GM18867 (cell line): ENCODE results near the gene PTBP1.
"Not testable (repeated sequence)": the region's sequence is repeated elsewhere in the genome, so short reads cannot be mapped to it uniquely, and the experiment has no call there.

ENCODE experiments used
- ATAC-seq: cut with Tn5 transposase; IDR thresholded peaks from one replicate; pipeline ENCODE4 v1.9.1; 2021; ENCODE audit warnings: mild to moderate bottlenecking, moderate library complexity; ENCODE audit not compliant: unreplicated experiment

PTBP1 gene

GRCh38 chr19:850979-851335 is 53.7 kb downstream of the PTBP1 start:
- no peak for ATAC-seq

DNA sequence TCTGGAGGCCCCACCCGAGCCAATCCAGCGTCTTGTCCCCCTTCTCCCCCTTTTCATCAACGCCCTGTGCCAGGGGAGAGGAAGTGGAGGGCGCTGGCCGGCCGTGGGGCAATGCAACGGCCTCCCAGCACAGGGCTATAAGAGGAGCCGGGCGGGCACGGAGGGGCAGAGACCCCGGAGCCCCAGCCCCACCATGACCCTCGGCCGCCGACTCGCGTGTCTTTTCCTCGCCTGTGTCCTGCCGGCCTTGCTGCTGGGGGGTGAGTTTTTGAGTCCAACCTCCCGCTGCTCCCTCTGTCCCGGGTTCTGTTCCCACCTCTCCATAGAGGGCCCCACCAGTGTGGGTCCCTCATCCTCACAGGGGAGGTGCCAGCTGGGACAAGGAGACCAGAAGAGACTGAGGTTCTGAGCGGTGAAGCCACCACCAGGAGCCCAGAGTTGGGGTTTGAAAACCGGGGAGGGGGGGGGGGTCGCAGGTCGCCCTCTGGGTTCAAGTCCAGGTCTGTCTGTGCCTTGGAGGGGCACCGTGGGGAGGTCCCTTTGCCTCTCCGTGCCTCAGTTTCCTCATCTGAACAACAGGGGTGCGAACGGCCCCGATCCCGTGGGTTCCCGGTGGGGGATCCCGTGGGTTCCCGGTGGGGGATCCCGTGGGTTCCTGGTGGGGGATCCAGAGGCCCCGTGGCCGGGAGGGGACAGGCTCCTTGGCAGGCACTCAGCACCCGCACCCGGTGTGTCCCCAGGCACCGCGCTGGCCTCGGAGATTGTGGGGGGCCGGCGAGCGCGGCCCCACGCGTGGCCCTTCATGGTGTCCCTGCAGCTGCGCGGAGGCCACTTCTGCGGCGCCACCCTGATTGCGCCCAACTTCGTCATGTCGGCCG is 55.1 kb downstream of the PTBP1 start, which contains the start of gene ELANE:
ELANE (plus strand) TSS at position 168 of the 878 bp plus-strand sequence; CDS start at position 194, 26 bp downstream.
- no peak for ATAC-seq

DNA sequence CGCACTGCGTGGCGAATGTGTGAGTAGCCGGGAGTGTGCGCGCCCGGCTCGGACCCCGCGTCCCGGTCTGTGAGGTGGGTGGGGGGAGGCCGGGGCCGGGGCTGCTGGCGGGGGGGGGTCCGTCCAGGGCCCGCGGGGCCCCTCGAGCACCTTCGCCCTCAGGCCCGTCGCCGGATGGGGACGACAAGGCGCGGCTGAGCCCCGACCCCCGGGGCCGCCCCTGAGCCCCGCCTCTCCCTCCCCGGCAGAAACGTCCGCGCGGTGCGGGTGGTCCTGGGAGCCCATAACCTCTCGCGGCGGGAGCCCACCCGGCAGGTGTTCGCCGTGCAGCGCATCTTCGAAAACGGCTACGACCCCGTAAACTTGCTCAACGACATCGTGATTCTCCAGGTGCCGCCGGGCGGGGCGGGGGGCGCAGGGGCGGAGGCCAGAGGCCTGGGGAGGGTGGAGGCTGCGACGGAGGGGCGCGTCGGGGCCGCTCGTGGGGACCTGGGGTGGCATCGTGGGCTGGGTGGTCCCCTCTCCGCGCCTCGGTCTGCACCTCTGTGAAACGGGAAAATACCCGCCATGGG is 55.8 kb downstream of the PTBP1 start:
- ATAC-seq, result no peak

GRCh38 chr19:853614-854220 is 56.5 kb downstream of the PTBP1 start:
- ATAC-seq, result not testable (repeated sequence)

- ATAC-seq, result no peak
Observed at GRCh38 chr19:854549-854948, 57.3 kb downstream of the PTBP1 start.

GRCh38 chr19:855142-855541 is 57.9 kb downstream of the PTBP1 start:
- no peak for ATAC-seq

- ATAC-seq, result no peak
Observed at GRCh38 chr19:855566-856120, 58.4 kb downstream of the PTBP1 start.

- no peak for ATAC-seq
Observed at GRCh38 chr19:858284-858683, 61.0 kb downstream of the PTBP1 start.

GRCh38 chr19:858868-859843 is 61.9 kb downstream of the PTBP1 start, which contains the start of gene CFD:
Gene CFD (plus strand): TSS chr19:859664. CDS start chr19:859690, 26 bp downstream.
- no peak for ATAC-seq

DNA sequence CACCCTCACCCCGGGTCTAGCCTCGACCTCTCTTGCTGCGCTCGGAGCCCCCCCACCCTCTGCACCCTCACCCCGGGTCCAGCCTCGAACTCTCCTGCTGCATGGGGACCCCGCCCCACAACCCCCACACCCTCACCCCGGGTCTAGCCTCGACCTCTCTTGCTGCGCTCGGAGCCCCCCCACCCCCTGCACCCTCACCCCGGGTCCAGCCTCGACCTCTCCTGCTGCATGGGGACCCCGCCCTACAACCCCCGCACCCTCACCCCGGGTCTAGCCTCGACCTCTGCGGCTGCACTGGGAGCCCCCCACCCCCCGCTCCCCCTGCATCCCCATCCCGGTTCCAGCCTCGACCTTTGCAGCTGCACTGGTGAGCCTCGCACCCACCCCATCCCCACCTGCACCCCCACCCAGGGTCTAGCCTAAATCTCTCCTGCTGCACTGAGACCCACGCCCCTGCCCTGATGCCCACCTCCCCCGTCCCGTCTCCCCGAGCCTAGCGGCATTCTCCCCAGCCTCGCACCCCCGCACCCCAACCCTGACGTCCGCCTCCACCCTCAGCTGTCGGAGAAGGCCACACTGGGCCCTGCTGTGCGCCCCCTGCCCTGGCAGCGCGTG is 64.0 kb downstream of the PTBP1 start:
- no peak for ATAC-seq
